Stimulated activated CD8-positive, alpha-beta memory T cell treated with anti-CD3 and anti-CD28 coated beads, Interleukin-7, amount 100 ng/mL, for 24 hours (primary cell): ENCODE results near the gene MAB21L4.
"Not testable (repeated sequence)": the region's sequence is repeated elsewhere in the genome, so short reads cannot be mapped to it uniquely, and the experiment has no call there.

Experiments
- DNase-seq: peaks from one replicate; pipeline ENCODE4 v3.0.0-alpha.2; 2020; ENCODE audit warnings: low read depth

The MAB21L4 gene

DNA sequence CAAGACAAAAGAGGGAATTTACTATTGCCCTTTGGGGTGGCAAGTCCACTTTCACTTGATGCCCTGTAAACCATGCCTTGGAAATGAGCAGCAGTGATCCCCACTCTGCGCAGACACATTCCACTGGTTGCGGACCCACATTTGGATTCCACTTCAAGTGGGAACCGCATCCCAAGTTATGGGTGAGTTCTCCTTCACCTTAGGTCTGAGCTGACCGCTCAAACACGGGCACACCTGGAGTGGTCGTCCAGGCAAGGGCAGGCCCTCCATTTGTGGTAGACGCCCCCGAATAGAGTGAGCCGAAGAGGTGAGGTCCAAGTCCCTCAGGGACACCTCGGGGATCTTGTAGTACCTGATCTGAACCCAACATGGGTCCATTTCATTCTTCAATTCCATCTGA lies 37.1 kb downstream of the MAB21L4 start:
- DNase-seq, result no peak

GRCh38 chr2:240858321-240858720 lies 37.6 kb downstream of the MAB21L4 start:
- DNase-seq, result no peak

GRCh38 chr2:240857039-240858008 lies 38.6 kb downstream of the MAB21L4 start:
- no peak for DNase-seq

GRCh38 chr2:240856151-240856980 lies 39.6 kb downstream of the MAB21L4 start:
- DNase-seq, result no peak

DNA sequence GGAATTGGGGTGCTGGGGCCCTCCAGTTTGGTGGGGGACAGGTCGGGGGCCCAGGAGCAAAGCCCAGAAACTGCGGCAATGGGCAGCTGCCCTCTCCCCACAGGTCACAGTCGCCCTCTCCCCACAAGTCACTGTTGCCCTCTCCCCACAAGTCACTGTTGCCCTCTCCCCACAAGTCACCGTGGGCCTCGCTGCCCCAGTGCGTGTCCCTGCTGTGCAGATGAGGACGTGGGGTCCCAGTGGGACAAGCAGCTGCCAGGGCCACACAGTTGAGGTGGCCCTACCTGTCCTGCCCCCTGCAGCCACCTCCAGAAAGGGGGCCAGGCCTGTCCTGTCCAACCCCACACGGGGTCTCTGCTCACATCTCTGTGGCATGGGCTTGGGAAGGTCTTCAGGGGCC lies 40.3 kb downstream of the MAB21L4 start:
- DNase-seq, result no peak

- no peak for DNase-seq
These were observed 43.2 kb downstream of the MAB21L4 start for GRCh38 chr2:240852671-240853314.

DNA sequence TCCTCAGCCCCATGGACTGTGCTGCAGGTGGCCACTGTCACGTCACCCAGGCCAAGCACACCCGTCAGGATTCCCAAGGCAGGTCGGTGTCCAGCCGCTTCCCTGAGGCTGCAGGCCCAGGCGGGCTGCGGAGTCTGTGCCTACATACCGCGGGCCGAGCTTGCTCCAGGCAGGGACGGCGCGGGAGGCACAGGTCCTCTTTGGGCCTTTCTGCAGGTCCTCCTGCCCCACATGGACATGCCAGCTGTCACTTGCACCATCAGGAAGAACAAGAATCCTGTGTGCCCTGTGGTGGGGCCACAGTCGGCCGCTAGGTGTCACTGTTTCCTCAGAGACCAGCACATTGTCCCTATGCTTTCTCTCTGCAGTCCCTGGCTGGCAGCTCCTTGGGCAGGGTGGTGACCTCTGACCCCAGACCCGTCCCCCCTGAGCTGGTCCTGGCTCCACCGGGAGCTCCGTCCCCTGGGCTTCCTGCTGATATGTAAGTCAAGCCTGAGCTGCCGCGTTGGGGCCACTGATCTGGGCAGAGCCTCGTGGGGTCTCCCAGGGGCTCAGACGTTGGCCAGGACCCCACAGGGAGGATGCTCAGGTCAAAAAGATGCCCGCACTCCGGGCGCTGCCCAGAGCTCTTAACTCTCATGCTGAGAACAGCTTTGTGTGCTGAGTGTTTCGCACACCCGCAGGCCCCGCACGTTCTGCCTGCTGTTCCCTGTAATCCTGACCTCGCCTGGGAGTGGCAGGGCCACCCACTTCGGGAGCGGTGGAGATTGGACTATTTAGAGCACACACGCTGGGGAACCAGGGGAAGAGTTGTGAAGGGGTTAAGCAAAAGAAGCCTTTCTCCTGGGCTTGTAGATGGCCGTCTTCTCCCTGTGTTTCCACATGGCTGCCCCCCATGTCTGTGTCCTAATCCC lies 44.6 kb downstream of the MAB21L4 start:
- peak; percentile 75 for DNase-seq

DNA sequence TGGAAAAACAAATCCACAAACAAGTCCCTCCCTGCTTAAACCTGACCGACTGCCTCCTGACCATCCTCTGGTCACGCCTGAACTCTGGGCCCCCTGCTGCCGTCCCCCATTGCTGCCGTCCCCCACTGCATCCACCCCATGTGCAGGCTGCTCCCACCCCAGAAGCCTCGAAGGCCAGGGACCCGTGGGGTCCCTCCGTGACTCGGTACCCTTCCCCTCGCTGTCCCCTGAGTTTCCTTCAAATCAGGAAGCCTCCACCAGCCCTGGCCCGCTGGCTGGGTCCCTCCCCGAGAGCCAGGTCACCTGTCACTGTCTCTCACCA lies 45.2 kb downstream of the MAB21L4 start:
- DNase-seq, result no peak

- DNase-seq, result no peak
These were observed 45.9 kb downstream of the MAB21L4 start for GRCh38 chr2:240850026-240850425.

- no peak for DNase-seq
These were observed 46.9 kb downstream of the MAB21L4 start for GRCh38 chr2:240848900-240849680.

GRCh38 chr2:240847817-240848216 lies 48.1 kb downstream of the MAB21L4 start:
- no peak for DNase-seq

DNA sequence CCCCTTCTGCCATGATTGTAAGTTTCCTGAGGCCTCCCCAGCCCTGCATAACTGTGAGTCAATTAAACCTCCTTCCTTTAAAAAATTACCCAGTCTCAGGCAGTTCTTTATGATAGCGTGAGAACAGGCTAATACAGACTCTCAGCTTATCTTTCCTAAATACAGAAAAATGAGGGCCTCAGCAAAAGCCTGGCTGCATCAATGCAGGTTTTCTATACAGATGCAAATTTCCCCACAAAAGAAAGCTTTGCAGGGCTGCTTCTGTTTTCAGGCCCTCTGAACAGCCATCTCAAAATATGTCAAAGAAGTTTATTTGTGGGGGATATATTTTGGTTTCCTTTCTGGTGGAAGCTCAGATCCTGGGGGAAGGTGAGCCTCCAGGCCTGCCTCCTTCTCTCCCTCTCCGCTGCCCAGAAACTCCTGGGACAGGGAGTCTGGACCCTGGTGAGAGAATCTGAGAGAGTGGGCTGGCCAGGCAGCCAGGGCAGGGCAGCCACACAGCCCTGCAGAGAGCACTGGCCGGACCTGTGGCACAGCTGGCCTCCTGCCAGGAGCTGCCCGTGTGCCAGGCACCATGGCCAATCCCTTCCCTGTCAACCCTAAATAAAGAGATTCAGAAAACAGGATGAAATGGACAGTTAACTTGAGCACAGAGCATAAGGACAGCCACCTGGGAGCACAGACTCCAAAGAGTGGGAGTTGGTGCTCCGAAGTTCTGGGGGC lies 48.9 kb downstream of the MAB21L4 start:
- no peak for DNase-seq

GRCh38 chr2:240846309-240846708 lies 49.6 kb downstream of the MAB21L4 start:
- DNase-seq, result not testable (repeated sequence)

DNA sequence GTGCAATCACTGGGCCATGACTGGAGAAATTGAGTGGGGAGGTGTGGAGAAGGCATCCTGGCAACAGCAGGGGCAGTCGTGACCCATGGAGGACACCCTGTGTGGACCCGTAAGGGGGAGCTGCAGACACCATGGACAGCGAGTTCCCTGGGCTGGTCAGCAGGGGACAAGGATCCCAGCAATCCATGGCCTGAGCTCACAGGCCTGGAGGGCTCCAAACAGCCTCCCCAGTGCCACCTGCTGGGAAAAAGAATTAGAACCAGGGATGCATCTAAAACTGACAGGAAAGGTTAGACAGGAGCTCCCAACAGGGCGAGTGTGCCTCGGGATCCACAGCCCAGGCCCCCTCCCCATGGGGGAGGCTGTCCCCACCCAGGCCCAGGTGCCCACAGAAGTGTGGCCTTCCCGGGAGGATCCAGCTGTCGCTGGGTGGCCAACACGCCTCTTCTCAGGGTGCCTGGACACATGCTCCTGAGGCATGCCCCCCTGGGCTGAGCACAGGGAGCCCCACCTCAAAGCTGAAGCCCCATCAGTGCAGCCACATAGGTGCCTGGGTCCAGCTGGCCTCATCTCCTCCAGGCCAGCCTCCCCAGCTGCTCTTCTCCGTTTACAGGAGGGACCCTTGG lies 55.4 kb downstream of the MAB21L4 start:
- no peak for DNase-seq

DNA sequence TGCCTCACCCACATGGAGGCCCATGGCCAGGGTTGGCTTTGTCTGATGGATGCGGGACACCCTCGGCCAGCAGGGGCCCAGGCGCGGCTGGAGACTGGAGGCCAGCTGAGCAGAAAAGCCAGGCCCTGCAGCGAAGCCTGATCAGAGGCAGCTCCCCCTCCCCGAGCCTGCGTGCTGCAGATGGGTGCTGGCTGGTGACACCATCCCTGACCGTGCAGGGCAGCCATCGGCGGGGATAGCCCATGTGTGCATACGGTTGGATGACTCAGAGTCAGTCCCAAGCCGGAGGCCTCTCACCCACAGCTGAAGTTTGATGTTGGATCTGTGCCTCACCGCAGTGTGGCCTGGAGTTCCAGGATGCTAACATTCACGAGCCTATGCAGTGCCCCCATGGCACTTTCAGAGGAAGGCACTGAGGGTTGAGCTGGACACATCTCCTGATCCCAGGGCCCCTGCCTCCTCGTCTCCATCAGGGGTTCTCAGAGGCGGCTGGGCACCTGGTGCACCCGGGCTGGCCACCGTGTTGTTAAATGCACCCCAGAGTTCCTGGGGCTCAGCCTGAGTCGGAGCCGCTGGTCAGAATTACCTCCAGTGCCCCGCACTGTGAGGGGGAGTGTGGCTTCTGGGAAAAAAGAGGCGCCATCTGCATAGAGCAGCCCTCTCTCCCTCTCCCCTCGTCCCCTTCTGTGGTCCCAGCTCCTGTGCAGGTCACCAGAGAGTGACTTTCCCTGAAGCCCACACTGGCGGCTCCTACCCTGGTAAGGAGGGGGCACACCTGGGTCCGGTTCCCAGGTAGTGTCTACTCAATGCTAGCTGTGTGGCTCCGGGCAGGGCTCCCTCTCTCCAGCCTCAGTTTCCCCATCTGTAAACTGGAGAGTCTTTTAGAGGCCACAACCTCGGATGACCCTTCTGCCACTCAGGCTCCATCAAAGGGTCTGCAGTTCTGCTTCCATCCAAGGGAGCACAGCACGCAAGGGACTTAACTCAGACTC lies 56.5 kb downstream of the MAB21L4 start:
- no peak for DNase-seq

DNA sequence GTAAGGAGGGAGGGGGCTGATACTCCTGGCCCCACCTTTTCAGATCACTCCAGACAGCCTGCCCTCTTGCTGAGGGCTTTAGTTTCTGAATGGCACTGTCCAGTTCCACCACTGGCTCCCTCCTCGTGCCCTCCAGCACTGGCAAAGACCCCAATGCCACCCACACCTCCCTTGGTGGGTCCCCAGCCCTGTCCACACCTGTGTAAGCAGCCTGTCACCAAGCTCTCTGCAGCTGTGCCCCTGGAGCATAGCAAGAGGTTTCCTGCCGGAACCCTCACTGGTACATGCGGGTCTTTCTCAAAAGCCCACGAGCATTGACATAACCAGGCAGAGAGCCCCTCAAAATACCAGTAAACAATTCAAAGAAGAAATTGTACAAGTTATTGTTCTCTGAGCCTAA lies 58.3 kb downstream of the MAB21L4 start:
- DNase-seq, result no peak

- no peak for DNase-seq
These were observed 59.0 kb downstream of the MAB21L4 start for GRCh38 chr2:240836781-240837467.
